CD14-positive monocyte (primary cell): ENCODE measurements around the gene GPR101. TPM values are rescaled to one million over a fixed set of nuclear protein-coding genes. Genes with fewer than 3 reads are reported as not detected.

Experiments
- DNase-seq, 3 donors: peaks; one replicate each; pipeline ENCODE4 v3.0.0-alpha.2; 2011 to 2022
- H2AFZ ChIP-seq: 2 replicates; pipeline ENCODE4 v1.6.0; 2012; ENCODE audit warnings: mild to moderate bottlenecking, low read depth, low read length, inconsistent platforms; ENCODE audit not compliant: insufficient read depth, poor library complexity, severe bottlenecking
- H3K27ac ChIP-seq, 2 donors: 1 replicate in 1 of 2; 2 replicates in 1 of 2; pipeline ENCODE4 v1.5.1; 2012 to 2013; ENCODE audit warnings: low read length in 2 of 2, control low read depth in 1 of 2, inconsistent platforms in 1 of 2, low read depth in 1 of 2, mild to moderate bottlenecking in 1 of 2
- H3K27me3 ChIP-seq, 2 donors: one replicate each; pipeline versions ENCODE4 v1.6.0 to v1.6.1; 2011 to 2013; ENCODE audit warnings: low read length in 2 of 2; ENCODE audit not compliant: control insufficient read depth in 2 of 2, insufficient read depth in 2 of 2
- H3K36me3 ChIP-seq, 2 donors: replicated peaks in 1 of 2; 1 replicate in 1 of 2; 2 replicates in 1 of 2; pipeline versions ENCODE4 v1.5.1 to v1.6.1; 2012 to 2013; ENCODE audit warnings: low read length in 2 of 2, control low read depth in 1 of 2, inconsistent platforms in 1 of 2, mild to moderate bottlenecking in 1 of 2; ENCODE audit not compliant: insufficient read depth in 2 of 2, control insufficient read depth in 1 of 2
- H3K4me1 ChIP-seq, 2 donors: 1 replicate in 1 of 2; 2 replicates in 1 of 2; pipeline versions ENCODE4 v1.5.1 to v1.6.1; 2012 to 2013; ENCODE audit warnings: low read length in 2 of 2, control low read depth in 1 of 2, inconsistent platforms in 1 of 2, mild to moderate bottlenecking in 1 of 2, moderate library complexity in 1 of 2; ENCODE audit not compliant: insufficient read depth in 2 of 2, control insufficient read depth in 1 of 2
- H3K4me2 ChIP-seq: replicated peaks from 2 replicates; pipeline ENCODE3; 2012; ENCODE audit warnings: low read length, moderate library complexity, mild to moderate bottlenecking; ENCODE audit not compliant: poor library complexity, severe bottlenecking; ENCODE audit errors: extremely low read depth
- H3K4me3 ChIP-seq, 3 experiments: fragments of 200-600 bp in 1 of 3; sonication (generic) in 1 of 3; replicated peaks in 1 of 3; 1 replicate in 2 of 3; 2 replicates in 1 of 3; pipeline ENCODE4 v1.5.1; 2011 to 2013; ENCODE audit warnings: low read length in 3 of 3, mild to moderate bottlenecking in 3 of 3, control low read depth in 2 of 3, low read depth in 2 of 3, inconsistent platforms in 1 of 3, moderate library complexity in 1 of 3
- H3K79me2 ChIP-seq: 2 replicates; pipeline ENCODE4 v1.6.0; 2012; ENCODE audit warnings: mild to moderate bottlenecking, control low read depth, inconsistent platforms, low read length, moderate library complexity; ENCODE audit not compliant: insufficient read depth
- H3K9ac ChIP-seq: 2 replicates; pipeline ENCODE4 v1.6.0; 2017; ENCODE audit warnings: low read length, mild to moderate bottlenecking; ENCODE audit not compliant: insufficient read depth, poor library complexity, severe bottlenecking
- H3K9me3 ChIP-seq, 2 donors: replicated peaks in 1 of 2; 1 replicate in 1 of 2; 2 replicates in 1 of 2; pipeline versions ENCODE4 v1.5.1 to v1.6.1; 2012 to 2013; ENCODE audit warnings: low read length in 2 of 2, control low read depth in 1 of 2; ENCODE audit not compliant: control insufficient read depth in 1 of 2, insufficient read depth in 1 of 2
- H4K20me1 ChIP-seq: 2 replicates; pipeline ENCODE4 v1.6.0; 2012; ENCODE audit warnings: mild to moderate bottlenecking, low read length, control low read depth, moderate library complexity; ENCODE audit not compliant: insufficient read depth
- H3K27ac Mint-ChIP-seq, 7 donors: one replicate each; pipeline ENCODE4 v1.8.0; 2020; ENCODE audit warnings: mild to moderate bottlenecking in 7 of 7, mixed read lengths in 7 of 7, moderate library complexity in 6 of 7, inconsistent platforms in 2 of 7
- H3K27me3 Mint-ChIP-seq, 3 donors: one replicate each; pipeline ENCODE4 v1.8.0; 2021 to 2022; ENCODE audit warnings: low read depth in 3 of 3, mild to moderate bottlenecking in 3 of 3, mixed read lengths in 3 of 3, moderate library complexity in 3 of 3, inconsistent platforms in 1 of 3
- H3K36me3 Mint-ChIP-seq, 2 donors: one replicate each; pipeline ENCODE4 v1.8.0; 2020; ENCODE audit warnings: mixed read lengths in 2 of 2, inconsistent platforms in 1 of 2, mild to moderate bottlenecking in 1 of 2
- H3K4me1 Mint-ChIP-seq: one replicate; pipeline ENCODE4 v1.8.0; 2020; ENCODE audit warnings: mild to moderate bottlenecking, mixed read lengths
- H3K4me3 Mint-ChIP-seq, 2 donors: one replicate each; pipeline ENCODE4 v1.8.0; 2020; ENCODE audit warnings: mild to moderate bottlenecking in 2 of 2, mixed read lengths in 2 of 2, moderate library complexity in 1 of 2
- H3K9me3 Mint-ChIP-seq, 7 donors: one replicate each; pipeline ENCODE4 v1.8.0; 2020 to 2022; ENCODE audit warnings: mixed read lengths in 7 of 7, mild to moderate bottlenecking in 6 of 7, moderate library complexity in 6 of 7, inconsistent platforms in 2 of 7
- WGBS: methylation state at CpG from one replicate; pipeline ENCODE4 v1.1.5; 2013; ENCODE audit warnings: missing lambda C conversion rate; ENCODE audit not compliant: insufficient coverage; 5-methylcytosine and 5-hydroxymethylcytosine counted together
- intact Hi-C, 2 donors: fragments of 100-400 bp; cut with micrococcal nuclease; formaldehyde crosslinking; loops; one replicate each; pipeline versions ENCODE4 v1.15.0 to v1.15.1; 2023
- polyA plus RNA-seq, 3 donors: library from polyadenylated mRNA; depleted of rRNA in 1 of 3; unstranded in 2 of 3; stranded (reverse) in 1 of 3; fragments of 300-500 nt in 2 of 3; fragments of >200 nt in 1 of 3; fragmentation: Illumina TruSeq in 2 of 3; gene quantifications; 1 replicate in 2 of 3; 2 replicates in 1 of 3; pipeline ENCODE4 v1.2.3, GENCODE V29; 2012 to 2021
- TF ChIP-seq, protein P1 (sequence below): fragments of 200-600 bp; IDR thresholded peaks from one replicate; pipeline ENCODE4 v1.8.0; 2022; ENCODE audit warnings: antibody characterized with exemption, mild to moderate bottlenecking

Gene GPR101
- polyA plus RNA-seq, 3 donors: not detected

DNA sequence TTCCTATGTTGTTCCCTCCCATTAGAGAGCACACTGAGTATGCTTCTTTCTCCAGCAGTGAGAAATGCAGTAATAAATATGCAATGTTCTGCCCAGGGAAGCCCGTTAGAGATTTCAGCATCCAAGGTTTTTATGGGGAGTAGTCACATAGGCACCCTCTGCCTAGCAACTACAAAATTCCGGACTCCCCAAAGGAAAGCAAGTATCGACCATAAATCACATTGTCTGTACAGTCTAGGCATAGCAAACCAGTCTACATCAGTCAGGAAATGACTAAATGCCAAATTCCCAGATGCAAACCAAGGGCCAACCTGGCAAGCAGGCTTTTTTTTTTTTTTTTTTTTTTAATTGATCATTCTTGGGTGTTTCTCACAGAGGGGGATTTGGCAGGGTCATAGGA, 34.8 kb downstream of the GPR101 start:
- TF ChIP-seq, protein P1, sequence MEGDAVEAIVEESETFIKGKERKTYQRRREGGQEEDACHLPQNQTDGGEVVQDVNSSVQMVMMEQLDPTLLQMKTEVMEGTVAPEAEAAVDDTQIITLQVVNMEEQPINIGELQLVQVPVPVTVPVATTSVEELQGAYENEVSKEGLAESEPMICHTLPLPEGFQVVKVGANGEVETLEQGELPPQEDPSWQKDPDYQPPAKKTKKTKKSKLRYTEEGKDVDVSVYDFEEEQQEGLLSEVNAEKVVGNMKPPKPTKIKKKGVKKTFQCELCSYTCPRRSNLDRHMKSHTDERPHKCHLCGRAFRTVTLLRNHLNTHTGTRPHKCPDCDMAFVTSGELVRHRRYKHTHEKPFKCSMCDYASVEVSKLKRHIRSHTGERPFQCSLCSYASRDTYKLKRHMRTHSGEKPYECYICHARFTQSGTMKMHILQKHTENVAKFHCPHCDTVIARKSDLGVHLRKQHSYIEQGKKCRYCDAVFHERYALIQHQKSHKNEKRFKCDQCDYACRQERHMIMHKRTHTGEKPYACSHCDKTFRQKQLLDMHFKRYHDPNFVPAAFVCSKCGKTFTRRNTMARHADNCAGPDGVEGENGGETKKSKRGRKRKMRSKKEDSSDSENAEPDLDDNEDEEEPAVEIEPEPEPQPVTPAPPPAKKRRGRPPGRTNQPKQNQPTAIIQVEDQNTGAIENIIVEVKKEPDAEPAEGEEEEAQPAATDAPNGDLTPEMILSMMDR: no peak
- no peaks in the 10 kb centered on the region for H3K27me3 ChIP-seq
- H4K20me1 ChIP-seq: no peaks in the 10 kb centered on the region
- no peaks in the 10 kb centered on the region for H3K4me1 ChIP-seq
- Mint-ChIP-seq H3K27ac (no peak overlapping the region), H3K9me3 (peaks cover 0 to 10% (median 6%) of the 10 kb centered on the region in 7 donors), H3K27me3 (peaks cover 0 to 2% (median 0%) of the 10 kb centered on the region in 3 donors), H3K4me1 (no peaks in the 10 kb centered on the region), H3K4me3 (no peak overlapping the region), H3K36me3 (peaks cover 0 to 2% of the 10 kb centered on the region in 2 donors)
- no peak overlapping the region for H3K27ac ChIP-seq
- no peak overlapping the region for H2AFZ ChIP-seq
- no CpG with 5 or more reads among the region's 3 CpGs for WGBS
- H3K36me3 ChIP-seq: no peaks in the 10 kb centered on the region
- no peak overlapping the region for H3K4me2 ChIP-seq
- no peak overlapping the region for H3K4me3 ChIP-seq
- DNase-seq: no peak
- intact Hi-C loops: no loop called here
- H3K9ac ChIP-seq: no peak overlapping the region
- no peaks in the 10 kb centered on the region for H3K9me3 ChIP-seq
- H3K79me2 ChIP-seq: no peaks in the 10 kb centered on the region

Other genes with a start within 250 kb of the GPR101 start
- gene RBMX, start 153.3 kb downstream of the GPR101 start, polyA plus RNA-seq: 100 to 1,000 TPM in 2 of 3 donors, 10 to 100 TPM in 1; 97.3 to 121 (median 112) TPM